Keratinocyte (primary cell): ENCODE measurements around the gene DSCAM. TPM values are rescaled to one million over a fixed set of nuclear protein-coding genes. Genes with fewer than 3 reads are reported as not detected.

Experiments
- DNase-seq: peaks from one replicate; pipeline ENCODE4 v3.0.0-alpha.2; 2011; ENCODE audit warnings: low read depth, missing footprints, low spot score
- FAIRE-seq: peaks from 2 replicates; lab custom pipeline; 2011; peaks lifted over from hg19 to GRCh38; lab: Jason Lieb, UNC
- H2AFZ ChIP-seq: 2 replicates; pipeline ENCODE4 v1.6.0; 2012; ENCODE audit warnings: low read length, control low read depth, inconsistent platforms; ENCODE audit not compliant: control insufficient read depth
- H3K27ac ChIP-seq: 2 replicates; pipeline ENCODE4 v1.5.1; 2011; ENCODE audit warnings: low read length; ENCODE audit not compliant: control insufficient read depth, insufficient read depth
- H3K27me3 ChIP-seq: 3 replicates; pipeline ENCODE4 v1.6.0; 2011; ENCODE audit warnings: low read length; ENCODE audit not compliant: control insufficient read depth, insufficient read depth; ENCODE audit errors: extremely low read depth
- H3K36me3 ChIP-seq, 2 experiments: 2 replicates in 1 of 2; 3 replicates in 1 of 2; pipeline ENCODE4 v1.5.1; 2011; ENCODE audit warnings: low read length in 2 of 2, mild to moderate bottlenecking in 1 of 2; ENCODE audit not compliant: control insufficient read depth in 2 of 2, insufficient read depth in 2 of 2; ENCODE audit errors: extremely low read depth in 1 of 2
- H3K4me1 ChIP-seq: 3 replicates; pipeline ENCODE4 v1.5.1; 2011; ENCODE audit warnings: low read length; ENCODE audit not compliant: control insufficient read depth, insufficient read depth; ENCODE audit errors: extremely low read depth
- H3K4me2 ChIP-seq: 3 replicates; pipeline ENCODE4 v1.6.0; 2011; ENCODE audit warnings: low read depth, low read length; ENCODE audit not compliant: control insufficient read depth, insufficient read depth; ENCODE audit errors: extremely low read depth
- H3K4me3 ChIP-seq, 3 experiments: fragments of 200-600 bp in 1 of 3; sonication (generic) in 1 of 3; 2 replicates in 2 of 3; 3 replicates in 1 of 3; pipeline ENCODE4 v1.5.1; 2011 to 2016; ENCODE audit warnings: low read length in 3 of 3, mild to moderate bottlenecking in 3 of 3, control low read depth in 2 of 3, inconsistent platforms in 1 of 3, low read depth in 1 of 3, mixed read lengths in 1 of 3, mixed run types in 1 of 3, moderate library complexity in 1 of 3; ENCODE audit not compliant: control insufficient read depth in 2 of 3, insufficient read depth in 2 of 3; ENCODE audit errors: extremely low read depth in 1 of 3
- H3K79me2 ChIP-seq: 2 replicates; pipeline ENCODE4 v1.6.0; 2012; ENCODE audit warnings: low read length; ENCODE audit not compliant: control insufficient read depth, insufficient read depth
- H3K9ac ChIP-seq: 3 replicates; pipeline ENCODE4 v1.6.0; 2011; ENCODE audit warnings: low read length; ENCODE audit not compliant: control insufficient read depth, insufficient read depth; ENCODE audit errors: extremely low read depth
- H3K9me1 ChIP-seq: 3 replicates; pipeline ENCODE4 v1.6.0; 2011; ENCODE audit warnings: low read length; ENCODE audit not compliant: control insufficient read depth, insufficient read depth; ENCODE audit errors: extremely low read depth
- H3K9me3 ChIP-seq: 2 replicates; pipeline ENCODE4 v1.5.1; 2012; ENCODE audit warnings: low read depth, low read length; ENCODE audit not compliant: control insufficient read depth
- H4K20me1 ChIP-seq: 3 replicates; pipeline ENCODE4 v1.6.0; 2011; ENCODE audit warnings: low read length; ENCODE audit not compliant: control insufficient read depth, insufficient read depth; ENCODE audit errors: extremely low read depth
- EZH2 ChIP-seq: IDR thresholded peaks from one replicate; pipeline ENCODE4 v1.6.1; 2012; ENCODE audit warnings: inconsistent platforms, mild to moderate bottlenecking, low read length, moderate library complexity
- dilution Hi-C: fragments of 300-500 bp; cut with MboI; formaldehyde crosslinking; loops from one replicate; pipeline ENCODE4 v1.7.0; 2020; ENCODE audit warnings: low sequenced_read_pairs; ENCODE audit not compliant: extremely low pct_ligation_motif_present
- polyA plus RNA-seq, 5 experiments: library from polyadenylated mRNA; depleted of rRNA in 3 of 5; stranded (reverse) in 3 of 5; stranded (forward) in 1 of 5; unstranded in 1 of 5; fragments of >200 nt; gene quantifications; 1 replicate in 1 of 5; 2 replicates in 3 of 5; 3 replicates in 1 of 5; pipeline versions ENCODE4 v1.2.1 to v1.2.3, GENCODE V29; 2011 to 2012; ENCODE audit warnings: missing spikeins in 2 of 5, low read depth in 1 of 5, low replicate concordance in 1 of 5
- TF ChIP-seq, protein P1 (sequence below), 3 experiments: IDR thresholded peaks in 1 of 3; conservative IDR thresholded peaks in 1 of 3; optimal IDR thresholded peaks in 1 of 3; 2 replicates in 2 of 3; 3 replicates in 1 of 3; pipeline versions ENCODE3 to v1.5.1; 2011; ENCODE audit warnings: low read length in 3 of 3, mild to moderate bottlenecking in 3 of 3, moderate library complexity in 2 of 3, control low read depth in 1 of 3, inconsistent platforms in 1 of 3; ENCODE audit not compliant: insufficient read depth in 2 of 3; ENCODE audit errors: extremely low read depth in 1 of 3

DSCAM gene
- polyA plus RNA-seq, 1 donor (not counting 4 experiments of a cell fraction or from before 2014, with no cell fraction given), result 2.1 TPM

DNA sequence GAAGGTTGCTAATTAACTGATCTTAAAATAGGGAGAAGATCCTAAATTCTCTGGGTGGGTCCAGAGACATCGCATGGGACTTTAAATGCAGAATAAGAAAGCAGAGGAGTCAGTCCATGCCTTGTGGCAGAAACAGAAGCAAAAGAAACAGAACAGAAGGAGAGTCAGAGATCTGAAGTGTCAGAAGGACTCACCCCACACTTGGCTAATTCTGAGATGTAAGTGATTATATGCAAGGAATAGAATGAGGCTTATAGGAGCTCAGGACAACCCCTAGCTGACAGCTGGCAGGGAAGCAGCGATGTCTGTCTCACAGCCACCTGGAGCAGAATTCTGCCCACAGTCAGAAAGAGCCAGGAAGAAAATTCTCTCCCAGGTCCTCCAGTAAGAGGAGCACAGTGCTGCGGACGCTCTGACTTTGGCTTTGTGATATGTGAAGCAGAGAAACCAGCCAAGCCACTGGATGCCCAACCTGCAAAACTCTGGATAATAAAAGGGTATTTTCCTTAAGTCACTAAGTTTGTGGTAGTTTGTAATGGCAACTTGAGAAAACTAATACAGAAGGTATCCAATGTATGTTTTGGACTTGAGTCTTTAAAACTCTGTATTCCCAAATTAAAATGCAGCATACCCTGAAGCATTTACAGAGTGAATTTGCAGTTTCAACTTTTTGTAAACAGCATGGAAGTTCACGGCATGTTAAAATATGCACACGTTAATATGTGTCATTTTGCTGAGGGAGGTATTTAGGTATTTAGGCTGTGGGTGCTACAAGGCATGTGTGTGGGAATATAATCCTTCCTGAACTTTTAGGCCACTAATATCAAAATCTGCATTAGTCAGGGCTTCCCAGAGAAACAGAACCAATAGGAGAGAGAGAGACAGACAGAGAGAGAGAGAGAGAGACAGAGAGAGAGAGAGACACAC, 591.2 kb downstream of the DSCAM start:
- FAIRE-seq (no peak), DNase-seq (no peak)
- Histone ChIP-seq H3K4me3 (no peak overlapping the region), H3K79me2 (no peaks in the 10 kb centered on the region), H2AFZ (no peak overlapping the region), H3K27ac (no peak overlapping the region), H3K36me3 (no peaks in the 10 kb centered on the region), H3K9me1 (no peaks in the 10 kb centered on the region), H3K4me2 (no peak overlapping the region), H3K4me1 (peaks cover 27% of the 10 kb centered on the region), H3K27me3 (no peaks in the 10 kb centered on the region), H3K9me3 (peaks cover 1% of the 10 kb centered on the region), H3K9ac (no peak overlapping the region), H4K20me1 (no peaks in the 10 kb centered on the region)
- TF ChIP-seq, protein P1, sequence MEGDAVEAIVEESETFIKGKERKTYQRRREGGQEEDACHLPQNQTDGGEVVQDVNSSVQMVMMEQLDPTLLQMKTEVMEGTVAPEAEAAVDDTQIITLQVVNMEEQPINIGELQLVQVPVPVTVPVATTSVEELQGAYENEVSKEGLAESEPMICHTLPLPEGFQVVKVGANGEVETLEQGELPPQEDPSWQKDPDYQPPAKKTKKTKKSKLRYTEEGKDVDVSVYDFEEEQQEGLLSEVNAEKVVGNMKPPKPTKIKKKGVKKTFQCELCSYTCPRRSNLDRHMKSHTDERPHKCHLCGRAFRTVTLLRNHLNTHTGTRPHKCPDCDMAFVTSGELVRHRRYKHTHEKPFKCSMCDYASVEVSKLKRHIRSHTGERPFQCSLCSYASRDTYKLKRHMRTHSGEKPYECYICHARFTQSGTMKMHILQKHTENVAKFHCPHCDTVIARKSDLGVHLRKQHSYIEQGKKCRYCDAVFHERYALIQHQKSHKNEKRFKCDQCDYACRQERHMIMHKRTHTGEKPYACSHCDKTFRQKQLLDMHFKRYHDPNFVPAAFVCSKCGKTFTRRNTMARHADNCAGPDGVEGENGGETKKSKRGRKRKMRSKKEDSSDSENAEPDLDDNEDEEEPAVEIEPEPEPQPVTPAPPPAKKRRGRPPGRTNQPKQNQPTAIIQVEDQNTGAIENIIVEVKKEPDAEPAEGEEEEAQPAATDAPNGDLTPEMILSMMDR (optimal IDR thresholded peaks at IDR 0.05 in 1 of 3, IDR thresholded peaks at IDR 0.05 in 1 of 3, conservative IDR thresholded peaks at IDR 0.05 in 1 of 3; ENCODE audit: extremely low read depth in 1 of 3, insufficient read depth in 2 of 3, low read length in 3 of 3), result no peak
- no peak for TF ChIP-seq EZH2
- dilution Hi-C loops, result no loop called here

DNA sequence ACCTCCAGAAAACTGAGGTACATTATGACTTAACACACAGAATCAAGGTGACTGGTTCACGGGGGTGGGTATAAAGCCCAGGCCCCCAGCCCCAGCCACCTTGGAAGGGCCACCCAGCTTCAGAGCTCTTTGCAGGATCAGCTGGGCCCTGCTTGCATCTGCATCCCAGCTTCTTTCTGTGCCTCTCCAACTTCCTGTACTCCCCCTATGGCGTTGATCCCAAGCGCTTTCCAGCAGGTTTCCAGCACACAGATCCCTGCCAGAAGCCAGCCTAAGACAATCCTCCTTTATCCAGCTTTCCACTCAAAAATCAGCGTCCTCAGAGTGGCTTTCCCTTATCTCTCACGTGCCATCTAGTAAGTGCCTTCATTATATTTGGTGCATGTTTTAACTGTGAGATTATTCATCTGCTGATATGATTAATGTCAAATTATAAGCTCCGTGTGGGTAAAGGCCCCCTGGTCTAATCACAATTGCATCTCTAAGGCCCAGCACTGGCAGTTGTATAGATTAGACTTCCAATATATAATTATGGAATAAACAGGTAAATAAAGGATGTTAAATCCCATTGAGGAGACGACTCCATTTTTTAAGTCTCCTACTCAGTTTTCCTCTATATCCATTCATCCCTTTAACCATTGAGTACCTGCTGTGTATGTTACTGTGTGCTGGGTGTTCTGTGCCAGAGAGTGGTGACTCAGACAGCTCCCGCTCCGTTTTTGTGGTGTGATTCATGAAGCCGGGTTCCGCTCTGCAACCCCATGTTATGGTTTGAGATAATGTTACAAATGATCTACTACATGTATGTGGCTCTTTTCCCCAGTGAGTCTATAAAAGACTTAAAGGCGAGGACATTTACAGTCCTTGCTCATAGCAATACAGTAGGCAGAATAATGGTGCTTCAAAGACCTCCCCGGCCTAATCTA, 592.2 kb downstream of the DSCAM start:
- dilution Hi-C loops, result no loop called here
- Histone ChIP-seq H3K4me2 (no peak overlapping the region), H3K79me2 (no peaks in the 10 kb centered on the region), H4K20me1 (no peaks in the 10 kb centered on the region), H2AFZ (no peak overlapping the region), H3K9ac (no peak overlapping the region), H3K9me3 (peaks cover 1% of the 10 kb centered on the region), H3K36me3 (no peaks in the 10 kb centered on the region), H3K9me1 (no peaks in the 10 kb centered on the region), H3K27me3 (no peaks in the 10 kb centered on the region), H3K4me3 (no peak overlapping the region), H3K4me1 (peaks cover 27% of the 10 kb centered on the region), H3K27ac (no peak overlapping the region)
- peak; percentile 11 for DNase-seq
- TF ChIP-seq, protein P1 (optimal IDR thresholded peaks at IDR 0.05 in 1 of 3, IDR thresholded peaks at IDR 0.05 in 1 of 3, conservative IDR thresholded peaks at IDR 0.05 in 1 of 3; ENCODE audit: extremely low read depth in 1 of 3, insufficient read depth in 2 of 3, low read length in 3 of 3), result no peak
- no peak for TF ChIP-seq EZH2
- peak; percentile 69 for FAIRE-seq
